Endothelial cell of umbilical vein (primary cell): ENCODE measurements around the gene ALB. TPM values are rescaled to one million over a fixed set of nuclear protein-coding genes. Genes with fewer than 3 reads are reported as not detected.

ENCODE experiments used
- BruUV-seq: library from RNA; stranded (reverse); fragments of 400-500 nt; replicated peaks from 2 replicates; lab custom pipeline; 2021; lab: Mats Ljungman, UMichigan
- CTCF ChIA-PET: fragments of 300-600, 350-600 bp; sonication (Branson Sonifier 250); formaldehyde crosslinking; loops from one replicate; lab custom pipeline; 2021; ENCODE audit warnings: antibody characterized with exemption, inconsistent platforms; lab: Charles Lee
- POLR2A ChIA-PET: fragments of 300-600, 350-600 bp; sonication (Branson Sonifier 250); formaldehyde crosslinking; loops from one replicate; lab custom pipeline; 2021; ENCODE audit warnings: antibody characterized with exemption, inconsistent platforms; lab: Charles Lee
- DNase-seq: peaks from one replicate; pipeline ENCODE4 v3.0.0-alpha.2; 2011; ENCODE audit warnings: low read depth, low spot score
- FAIRE-seq: peaks from 2 replicates; lab custom pipeline; 2011; peaks lifted over from hg19 to GRCh38; lab: Jason Lieb, UNC
- H2AFZ ChIP-seq: 2 replicates; pipeline ENCODE4 v1.6.0; 2012; ENCODE audit warnings: low read depth, low read length, control low read depth, inconsistent platforms
- H3K27ac ChIP-seq: 2 replicates; pipeline ENCODE4 v1.5.1; 2011; ENCODE audit warnings: low read depth, mild to moderate bottlenecking, control low read depth, low read length, moderate library complexity; ENCODE audit not compliant: insufficient read depth
- H3K27me3 ChIP-seq, 2 experiments: 2 replicates each; pipeline versions ENCODE4 v1.6.0 to v1.6.1; 2011; ENCODE audit warnings: low read length in 2 of 2, mixed read lengths in 1 of 2; ENCODE audit not compliant: control insufficient read depth in 2 of 2, insufficient read depth in 2 of 2
- H3K36me3 ChIP-seq, 2 experiments: 2 replicates in 1 of 2; 3 replicates in 1 of 2; pipeline ENCODE4 v1.5.1; 2011; ENCODE audit warnings: low read length in 2 of 2, mild to moderate bottlenecking in 1 of 2, moderate library complexity in 1 of 2; ENCODE audit not compliant: control insufficient read depth in 2 of 2, insufficient read depth in 2 of 2; ENCODE audit errors: extremely low read depth in 1 of 2
- H3K4me1 ChIP-seq: 3 replicates; pipeline ENCODE4 v1.5.1; 2011; ENCODE audit warnings: mild to moderate bottlenecking, low read length; ENCODE audit not compliant: control insufficient read depth, insufficient read depth; ENCODE audit errors: extremely low read depth
- H3K4me2 ChIP-seq: 2 replicates; pipeline ENCODE4 v1.6.1; 2011; ENCODE audit warnings: low read length, control low read depth, mixed read lengths; ENCODE audit not compliant: insufficient read depth
- H3K4me3 ChIP-seq, 3 experiments: fragments of 200-600 bp in 1 of 3; sonication (generic), shearing (Covaris generic) in 1 of 3; replicated peaks in 1 of 3; 2 replicates each; pipeline ENCODE4 v1.5.1; 2011 to 2016; ENCODE audit warnings: control low read depth in 3 of 3, low read length in 3 of 3, mild to moderate bottlenecking in 2 of 3, inconsistent platforms in 1 of 3, low read depth in 1 of 3, moderate library complexity in 1 of 3; ENCODE audit not compliant: insufficient read depth in 1 of 3
- H3K79me2 ChIP-seq: 2 replicates; pipeline ENCODE4 v1.6.0; 2012; ENCODE audit warnings: low read length, inconsistent platforms; ENCODE audit not compliant: control insufficient read depth, insufficient read depth
- H3K9ac ChIP-seq: replicated peaks from 2 replicates; pipeline ENCODE3; 2011; ENCODE audit warnings: low read length, control low read depth; ENCODE audit not compliant: insufficient read depth; ENCODE audit errors: extremely low read depth
- H3K9me1 ChIP-seq: replicated peaks from 3 replicates; pipeline ENCODE4 v1.6.0; 2011; ENCODE audit warnings: mild to moderate bottlenecking, low read length; ENCODE audit not compliant: control insufficient read depth, insufficient read depth; ENCODE audit errors: extremely low read depth
- H3K9me3 ChIP-seq: replicated peaks from 2 replicates; pipeline ENCODE4 v1.5.1; 2012; ENCODE audit warnings: low read length, inconsistent platforms; ENCODE audit not compliant: control insufficient read depth, insufficient read depth
- H4K20me1 ChIP-seq: replicated peaks from 2 replicates; pipeline ENCODE3; 2011; ENCODE audit warnings: mild to moderate bottlenecking, low read length; ENCODE audit not compliant: control insufficient read depth, insufficient read depth; ENCODE audit errors: extremely low read depth
- EZH2 ChIP-seq: IDR thresholded peaks from 2 replicates; pipeline ENCODE4 v1.6.1; 2012; ENCODE audit warnings: borderline replicate concordance, low read depth, mild to moderate bottlenecking, moderate library complexity, low read length, inconsistent platforms; ENCODE audit not compliant: severe bottlenecking
- FOS ChIP-seq: IDR thresholded peaks from 2 replicates; pipeline ENCODE4 v1.6.1; 2011; ENCODE audit warnings: mild to moderate bottlenecking, low read length, moderate library complexity, borderline replicate concordance; ENCODE audit not compliant: insufficient read depth
- GATA2 ChIP-seq: IDR thresholded peaks from 2 replicates; pipeline ENCODE4 v1.7.0; 2011; ENCODE audit warnings: low read depth, mild to moderate bottlenecking, moderate library complexity, mixed read lengths, low read length; ENCODE audit not compliant: insufficient read length, insufficient read depth
- JUN ChIP-seq: IDR thresholded peaks from 2 replicates; pipeline ENCODE4 v1.6.1; 2011; ENCODE audit warnings: borderline replicate concordance, low read depth; ENCODE audit not compliant: insufficient read length, insufficient read depth
- MYC ChIP-seq: IDR thresholded peaks from one replicate; pipeline ENCODE4 v1.6.1; 2011; ENCODE audit warnings: mild to moderate bottlenecking, low read depth, low read length
- POLR2A ChIP-seq: IDR thresholded peaks from 2 replicates; pipeline ENCODE4 v1.6.1; 2012; ENCODE audit warnings: low read depth, mild to moderate bottlenecking, control low read depth, low read length
- POLR2AphosphoS5 ChIP-seq: IDR thresholded peaks from 2 replicates; pipeline ENCODE4 v1.6.1; 2012; ENCODE audit warnings: low read depth, mild to moderate bottlenecking, control low read depth, low read length, moderate library complexity; ENCODE audit not compliant: insufficient read depth
- dilution Hi-C: fragments of 300-500 bp; cut with MboI; formaldehyde crosslinking; loops from one replicate; pipeline ENCODE4 v1.15.0; 2019; ENCODE audit warnings: low sequenced_read_pairs; ENCODE audit not compliant: extremely low pct_ligation_motif_present
- intact Hi-C: fragments of 100-400 bp; cut with micrococcal nuclease; formaldehyde crosslinking; loops from one replicate; pipeline ENCODE4 v1.10.0; 2022
- polyA plus RNA-seq, 4 experiments: library from polyadenylated mRNA; depleted of rRNA in 3 of 4; stranded (reverse) in 3 of 4; unstranded in 1 of 4; fragments of >200 nt; gene quantifications; 2 replicates each; pipeline versions ENCODE4 v1.2.1 to v1.2.3, GENCODE V29; 2011 to 2012; ENCODE audit warnings: missing spikeins in 1 of 4
- total RNA-seq: library from RNA; stranded (reverse); gene quantifications from 2 replicates; pipeline ENCODE4 v1.2.3, GENCODE V29; 2021
- TF ChIP-seq, protein P1 (sequence below), 2 donors: IDR thresholded peaks; 1 replicate in 1 of 2; 2 replicates in 1 of 2; pipeline ENCODE4 v1.5.1; 2011; ENCODE audit warnings: low read length in 2 of 2, mild to moderate bottlenecking in 2 of 2, moderate library complexity in 2 of 2, control low read depth in 1 of 2, inconsistent platforms in 1 of 2, low read depth in 1 of 2; ENCODE audit not compliant: insufficient read depth in 1 of 2; ENCODE audit errors: extremely low read depth in 1 of 2
- TF ChIP-seq, protein P2 (sequence below): IDR thresholded peaks from 2 replicates; pipeline ENCODE4 v1.6.1; 2011; ENCODE audit not compliant: insufficient read depth, insufficient read length

Gene ALB
- total and polyA plus RNA-seq, 2 donors (not counting 3 experiments of a cell fraction or from before 2014, with no cell fraction given), result not detected

DNA sequence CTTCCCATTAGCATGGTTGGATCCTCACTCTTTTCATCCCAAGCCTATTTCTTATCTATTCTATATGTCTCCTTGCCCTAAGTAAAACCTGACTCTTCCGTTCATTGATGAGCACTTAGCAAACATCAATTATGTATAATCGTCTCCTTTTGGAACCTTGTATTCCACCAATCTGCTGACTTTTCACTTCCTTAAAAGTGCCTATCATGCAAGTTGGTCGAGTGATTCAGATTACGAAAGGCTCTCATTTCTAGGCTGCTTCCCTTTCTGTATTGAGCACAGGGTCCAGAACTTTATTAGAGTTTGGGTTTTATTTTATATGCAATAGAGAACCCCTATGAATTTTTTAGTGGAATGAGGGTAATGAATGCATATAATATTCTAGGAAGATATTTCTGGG is 27.1 kb upstream of the ALB start:
- Histone ChIP-seq H3K27me3 (no peaks in the 10 kb centered on the region), H3K9me1 (no peaks in the 10 kb centered on the region), H3K9me3 (no peaks in the 10 kb centered on the region), H3K9ac (no peak overlapping the region), H3K4me2 (no peak overlapping the region), H2AFZ (no peak overlapping the region), H3K4me1 (no peaks in the 10 kb centered on the region), H3K27ac (no peak overlapping the region), H3K4me3 (no peak overlapping the region), H3K36me3 (no peaks in the 10 kb centered on the region), H3K79me2 (no peaks in the 10 kb centered on the region), H4K20me1 (no peaks in the 10 kb centered on the region)
- no peak for TF ChIP-seq POLR2A
- TF ChIP-seq, protein P1, sequence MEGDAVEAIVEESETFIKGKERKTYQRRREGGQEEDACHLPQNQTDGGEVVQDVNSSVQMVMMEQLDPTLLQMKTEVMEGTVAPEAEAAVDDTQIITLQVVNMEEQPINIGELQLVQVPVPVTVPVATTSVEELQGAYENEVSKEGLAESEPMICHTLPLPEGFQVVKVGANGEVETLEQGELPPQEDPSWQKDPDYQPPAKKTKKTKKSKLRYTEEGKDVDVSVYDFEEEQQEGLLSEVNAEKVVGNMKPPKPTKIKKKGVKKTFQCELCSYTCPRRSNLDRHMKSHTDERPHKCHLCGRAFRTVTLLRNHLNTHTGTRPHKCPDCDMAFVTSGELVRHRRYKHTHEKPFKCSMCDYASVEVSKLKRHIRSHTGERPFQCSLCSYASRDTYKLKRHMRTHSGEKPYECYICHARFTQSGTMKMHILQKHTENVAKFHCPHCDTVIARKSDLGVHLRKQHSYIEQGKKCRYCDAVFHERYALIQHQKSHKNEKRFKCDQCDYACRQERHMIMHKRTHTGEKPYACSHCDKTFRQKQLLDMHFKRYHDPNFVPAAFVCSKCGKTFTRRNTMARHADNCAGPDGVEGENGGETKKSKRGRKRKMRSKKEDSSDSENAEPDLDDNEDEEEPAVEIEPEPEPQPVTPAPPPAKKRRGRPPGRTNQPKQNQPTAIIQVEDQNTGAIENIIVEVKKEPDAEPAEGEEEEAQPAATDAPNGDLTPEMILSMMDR (IDR thresholded peaks at IDR 0.05; ENCODE audit: extremely low read depth in 1 of 2, insufficient read depth in 1 of 2, low read depth in 1 of 2, low read length in 2 of 2), result no peak
- no peak for TF ChIP-seq FOS
- no peak for TF ChIP-seq GATA2
- dilution Hi-C loops (no loop called here), intact Hi-C loops (no loop called here)
- no TSS peak for BruUV-seq
- ChIA-PET POLR2A (no interaction called here), CTCF (no interaction called here)
- FAIRE-seq (no peak), DNase-seq (no peak)

DNA sequence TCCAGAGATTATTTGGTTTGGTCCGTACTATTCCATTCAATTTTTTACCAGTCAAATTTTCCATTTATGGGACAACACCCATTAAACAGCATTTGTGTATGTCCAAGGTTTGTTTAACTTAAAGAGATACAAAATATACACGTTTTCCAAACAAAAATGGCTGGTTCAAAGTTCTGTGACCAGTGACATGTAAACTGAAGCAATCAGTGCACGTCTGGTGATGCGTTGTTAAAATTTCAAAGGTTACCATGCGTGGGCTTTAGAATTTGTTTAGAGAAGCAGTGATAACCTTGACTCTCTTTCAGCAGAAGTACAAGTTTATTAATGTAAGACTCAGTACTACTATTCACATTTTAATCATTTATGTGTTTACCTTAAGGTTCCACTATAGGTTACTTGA is 25.2 kb upstream of the ALB start:
- DNase-seq (no peak), FAIRE-seq (no peak)
- Histone ChIP-seq H3K9me3 (no peaks in the 10 kb centered on the region), H3K36me3 (no peaks in the 10 kb centered on the region), H3K79me2 (no peaks in the 10 kb centered on the region), H3K4me2 (no peak overlapping the region), H3K4me1 (no peaks in the 10 kb centered on the region), H3K9me1 (no peaks in the 10 kb centered on the region), H3K4me3 (no peak overlapping the region), H2AFZ (no peak overlapping the region), H3K27me3 (no peaks in the 10 kb centered on the region), H4K20me1 (no peaks in the 10 kb centered on the region), H3K9ac (no peak overlapping the region), H3K27ac (no peak overlapping the region)
- ChIA-PET CTCF (interaction anchor here (1.5 kb wide), 1 partner anchor 68 kb away, joined by 4 read pairs; no protein-coding TSS in a partner anchor), POLR2A (no interaction called here)
- dilution Hi-C loops (no loop called here), intact Hi-C loops (no loop called here)
- TF ChIP-seq GATA2, result no peak
- TF ChIP-seq MYC, result no peak
- TF ChIP-seq, protein P2, sequence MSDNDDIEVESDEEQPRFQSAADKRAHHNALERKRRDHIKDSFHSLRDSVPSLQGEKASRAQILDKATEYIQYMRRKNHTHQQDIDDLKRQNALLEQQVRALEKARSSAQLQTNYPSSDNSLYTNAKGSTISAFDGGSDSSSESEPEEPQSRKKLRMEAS, result no peak
- no peak for TF ChIP-seq EZH2
- TF ChIP-seq FOS, result no peak
- no peak for TF ChIP-seq JUN
- TF ChIP-seq, protein P1 (IDR thresholded peaks at IDR 0.05; ENCODE audit: extremely low read depth in 1 of 2, insufficient read depth in 1 of 2, low read depth in 1 of 2, low read length in 2 of 2), result no peak
- no peak for TF ChIP-seq POLR2AphosphoS5
- no peak for TF ChIP-seq POLR2A
- no TSS peak for BruUV-seq
